Peyer's patch (tissue), 4 donors: Measurements from ENCODE around the gene SLC27A5. TPM values are rescaled to one million over a fixed set of nuclear protein-coding genes. Genes with fewer than 3 reads are reported as not detected.

Experiments
- DNase-seq, 3 donors: peaks; one replicate each; pipeline ENCODE4 v3.0.0-alpha.2; 2017 to 2019
- H3K27ac ChIP-seq, 4 donors: fragments of 200-600 bp; sonication (generic); one replicate each; pipeline ENCODE4 v1.5.1; 2016 to 2019
- H3K27me3 ChIP-seq, 2 donors: fragments of 200-600 bp; sonication (generic); one replicate each; pipeline ENCODE4 v1.5.1; 2019
- H3K36me3 ChIP-seq, 3 donors: fragments of 200-600 bp; sonication (generic); one replicate each; pipeline ENCODE4 v1.5.1; 2016 to 2019
- H3K4me1 ChIP-seq, 4 donors: fragments of 200-600 bp; sonication (generic); one replicate each; pipeline ENCODE4 v1.5.1; 2016 to 2019
- H3K4me3 ChIP-seq, 4 donors: fragments of 200-600 bp; sonication (generic); 1 replicate in 3 of 4; 2 replicates in 1 of 4; pipeline ENCODE4 v1.5.1; 2016 to 2019; ENCODE audit warnings: mild to moderate bottlenecking in 1 of 4
- H3K9me3 ChIP-seq, 4 donors: fragments of 200-600 bp; sonication (generic); one replicate each; pipeline ENCODE4 v1.5.1; 2016 to 2019; ENCODE audit warnings: mild to moderate bottlenecking in 1 of 4
- POLR2A ChIP-seq, 2 donors: fragments of 450-650 bp; IDR thresholded peaks; one replicate each; pipeline ENCODE4 v1.5.1; 2017; ENCODE audit warnings: antibody characterized with exemption in 2 of 2, mild to moderate bottlenecking in 2 of 2, moderate library complexity in 2 of 2
- total RNA-seq, 4 donors: library from RNA; depleted of rRNA; stranded (reverse); fragments of >200 nt; gene quantifications; one replicate each; pipeline ENCODE4 v1.1.0, GENCODE V29; 2016
- TF ChIP-seq, protein P1 (sequence below), 6 experiments: fragments of 450-650 bp in 4 of 6; fragments of 200-600 bp in 2 of 6; sonication (generic) in 1 of 6; IDR thresholded peaks; one replicate each; pipeline ENCODE4 v1.5.1; 2017 to 2019; ENCODE audit warnings: antibody characterized with exemption in 6 of 6, mild to moderate bottlenecking in 3 of 6, moderate library complexity in 1 of 6

The SLC27A5 gene, protein sequence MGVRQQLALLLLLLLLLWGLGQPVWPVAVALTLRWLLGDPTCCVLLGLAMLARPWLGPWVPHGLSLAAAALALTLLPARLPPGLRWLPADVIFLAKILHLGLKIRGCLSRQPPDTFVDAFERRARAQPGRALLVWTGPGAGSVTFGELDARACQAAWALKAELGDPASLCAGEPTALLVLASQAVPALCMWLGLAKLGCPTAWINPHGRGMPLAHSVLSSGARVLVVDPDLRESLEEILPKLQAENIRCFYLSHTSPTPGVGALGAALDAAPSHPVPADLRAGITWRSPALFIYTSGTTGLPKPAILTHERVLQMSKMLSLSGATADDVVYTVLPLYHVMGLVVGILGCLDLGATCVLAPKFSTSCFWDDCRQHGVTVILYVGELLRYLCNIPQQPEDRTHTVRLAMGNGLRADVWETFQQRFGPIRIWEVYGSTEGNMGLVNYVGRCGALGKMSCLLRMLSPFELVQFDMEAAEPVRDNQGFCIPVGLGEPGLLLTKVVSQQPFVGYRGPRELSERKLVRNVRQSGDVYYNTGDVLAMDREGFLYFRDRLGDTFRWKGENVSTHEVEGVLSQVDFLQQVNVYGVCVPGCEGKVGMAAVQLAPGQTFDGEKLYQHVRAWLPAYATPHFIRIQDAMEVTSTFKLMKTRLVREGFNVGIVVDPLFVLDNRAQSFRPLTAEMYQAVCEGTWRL
- 1 to 10 TPM in 3 of 4 donors, under 1 TPM in 1; 0.88 to 6.3 (median 2.3) TPM for total RNA-seq

DNA sequence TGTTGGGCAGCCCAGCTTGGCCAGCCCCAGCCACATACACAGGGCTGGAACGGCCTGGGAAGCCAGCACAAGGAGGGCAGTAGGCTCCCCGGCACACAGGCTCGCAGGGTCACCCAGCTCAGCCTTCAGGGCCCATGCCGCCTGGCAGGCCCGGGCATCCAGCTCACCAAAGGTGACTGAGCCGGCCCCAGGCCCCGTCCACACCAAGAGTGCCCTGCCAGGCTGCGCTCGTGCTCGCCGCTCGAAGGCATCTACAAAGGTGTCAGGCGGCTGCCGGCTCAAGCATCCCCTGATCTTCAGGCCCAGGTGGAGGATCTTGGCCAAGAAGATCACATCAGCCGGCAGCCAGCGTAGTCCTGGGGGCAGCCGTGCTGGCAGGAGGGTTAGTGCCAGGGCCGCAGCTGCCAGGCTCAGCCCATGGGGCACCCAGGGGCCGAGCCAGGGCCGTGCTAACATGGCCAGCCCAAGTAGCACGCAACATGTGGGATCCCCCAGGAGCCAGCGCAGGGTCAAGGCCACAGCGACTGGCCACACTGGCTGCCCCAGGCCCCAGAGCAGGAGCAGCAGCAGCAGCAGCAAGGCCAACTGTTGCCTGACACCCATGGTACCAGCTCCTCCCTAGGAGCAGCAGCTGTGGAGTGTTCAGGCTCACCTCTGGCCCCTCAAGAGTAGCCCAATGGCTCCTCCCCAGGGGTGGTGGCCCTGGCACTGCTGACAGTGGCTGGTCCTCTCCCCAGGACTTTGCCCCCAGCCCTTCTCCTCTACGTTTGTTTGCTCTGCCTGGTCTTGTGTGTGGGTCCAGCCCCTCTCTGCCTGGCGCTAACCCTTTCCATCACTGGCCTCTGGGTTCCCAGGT, at the start of gene SLC27A5:
TSS of gene SLC27A5 (minus strand) at position 640 of the 856 bp plus-strand sequence. CDS start at position 603, 37 bp downstream.
- Histone ChIP-seq H3K4me1 (peaks cover 0 to 25% (median 0%) of the 10 kb centered on the region in 4 donors), H3K27ac (peak within 1 kb of the TSS in 1 of 4 donors; percentile 65), H3K4me3 (no peak within 1 kb of the TSS), H3K9me3 (no peaks in the 10 kb centered on the region), H3K36me3 (peaks cover 0 to 10% (median 0%) of the 10 kb centered on the region in 3 donors), H3K27me3 (no peaks in the 10 kb centered on the region)
- DNase-seq: peak in 2 of 3 donors; percentile 65 to 70
- no peak for TF ChIP-seq POLR2A (IDR thresholded peaks at IDR 0.05)
- TF ChIP-seq, protein P1, sequence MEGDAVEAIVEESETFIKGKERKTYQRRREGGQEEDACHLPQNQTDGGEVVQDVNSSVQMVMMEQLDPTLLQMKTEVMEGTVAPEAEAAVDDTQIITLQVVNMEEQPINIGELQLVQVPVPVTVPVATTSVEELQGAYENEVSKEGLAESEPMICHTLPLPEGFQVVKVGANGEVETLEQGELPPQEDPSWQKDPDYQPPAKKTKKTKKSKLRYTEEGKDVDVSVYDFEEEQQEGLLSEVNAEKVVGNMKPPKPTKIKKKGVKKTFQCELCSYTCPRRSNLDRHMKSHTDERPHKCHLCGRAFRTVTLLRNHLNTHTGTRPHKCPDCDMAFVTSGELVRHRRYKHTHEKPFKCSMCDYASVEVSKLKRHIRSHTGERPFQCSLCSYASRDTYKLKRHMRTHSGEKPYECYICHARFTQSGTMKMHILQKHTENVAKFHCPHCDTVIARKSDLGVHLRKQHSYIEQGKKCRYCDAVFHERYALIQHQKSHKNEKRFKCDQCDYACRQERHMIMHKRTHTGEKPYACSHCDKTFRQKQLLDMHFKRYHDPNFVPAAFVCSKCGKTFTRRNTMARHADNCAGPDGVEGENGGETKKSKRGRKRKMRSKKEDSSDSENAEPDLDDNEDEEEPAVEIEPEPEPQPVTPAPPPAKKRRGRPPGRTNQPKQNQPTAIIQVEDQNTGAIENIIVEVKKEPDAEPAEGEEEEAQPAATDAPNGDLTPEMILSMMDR (IDR thresholded peaks at IDR 0.05): no peak

DNA sequence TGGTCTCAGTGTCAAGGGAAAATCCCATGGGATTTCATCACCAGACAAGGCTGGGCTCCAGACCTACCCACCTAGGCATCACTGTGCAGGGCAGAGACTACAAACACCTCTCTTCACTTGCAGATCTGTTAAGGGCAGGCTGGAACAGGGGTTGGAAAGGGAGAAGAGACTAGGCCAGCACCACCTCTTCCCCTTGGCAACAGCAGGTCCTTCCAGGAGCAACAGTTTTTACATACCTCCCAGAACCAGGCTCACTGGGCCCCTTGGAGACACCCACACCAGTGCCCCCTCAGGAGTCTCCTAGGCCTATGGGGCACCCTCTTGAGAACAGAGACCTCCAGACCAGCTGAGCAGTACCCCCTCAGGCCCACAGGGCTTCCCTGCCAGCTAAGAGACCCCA, 49.1 kb upstream of the SLC27A5 start:
- Histone ChIP-seq H3K27ac (no peak overlapping the region), H3K4me3 (no peak overlapping the region), H3K27me3 (no peaks in the 10 kb centered on the region), H3K36me3 (peaks cover 0 to 12% (median 0%) of the 10 kb centered on the region in 3 donors), H3K4me1 (peaks cover 4 to 53% (median 32%) of the 10 kb centered on the region in 4 donors), H3K9me3 (no peaks in the 10 kb centered on the region)
- no peak for TF ChIP-seq POLR2A (IDR thresholded peaks at IDR 0.05)
- TF ChIP-seq, protein P1 (IDR thresholded peaks at IDR 0.05): no peak
- DNase-seq: no peak

DNA sequence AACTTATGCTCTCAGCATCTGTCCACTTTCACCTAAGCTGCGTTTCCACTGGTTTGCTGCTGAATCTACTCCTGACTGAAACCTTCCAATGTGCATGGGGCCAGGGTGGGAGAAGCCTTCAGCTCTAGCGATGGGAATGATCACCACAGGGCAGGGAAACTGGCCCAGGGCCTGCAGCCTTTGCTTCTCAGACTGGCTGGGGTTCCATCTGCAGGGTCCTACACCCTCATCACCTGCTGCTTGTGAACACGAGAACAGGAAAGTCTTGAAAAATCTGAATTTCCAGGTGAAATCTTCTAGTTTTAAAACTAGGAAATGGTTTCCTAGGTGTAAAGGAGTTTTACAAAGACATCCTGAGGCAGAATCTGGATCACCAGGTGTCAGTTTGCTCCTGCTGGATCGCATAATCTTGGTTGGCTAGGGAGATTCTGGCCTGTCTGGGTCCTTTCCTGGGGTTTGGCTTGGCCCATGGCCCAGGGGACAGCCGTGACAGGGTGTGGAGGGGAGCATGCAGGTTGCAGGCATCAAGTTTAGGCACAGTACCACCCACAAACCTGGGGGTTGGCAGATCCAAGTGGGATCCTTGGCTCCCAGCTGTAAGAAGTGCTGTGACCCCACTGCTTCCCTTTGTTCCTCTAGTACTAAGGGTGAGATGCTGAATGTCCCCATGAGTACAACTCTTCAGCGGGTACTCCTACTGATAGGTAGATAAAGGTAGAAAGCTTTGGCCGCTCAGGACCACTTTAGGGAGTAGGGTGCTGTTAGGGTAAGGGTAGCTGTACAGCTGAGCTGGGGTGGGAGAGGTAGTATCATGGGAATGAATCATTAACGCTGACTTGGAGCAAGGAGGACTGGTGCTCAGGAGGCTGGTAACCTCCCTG, 48.5 kb upstream of the SLC27A5 start:
- no peak for DNase-seq
- no peaks in the 10 kb centered on the region for H3K9me3 ChIP-seq
- H3K4me1 ChIP-seq: peaks cover 4 to 60% (median 35%) of the 10 kb centered on the region in 4 donors
- TF ChIP-seq, protein P1 (IDR thresholded peaks at IDR 0.05): no peak
- TF ChIP-seq POLR2A (IDR thresholded peaks at IDR 0.05): no peak
- peak overlapping the region; percentile 93 to 100 (median 99) for H3K27ac ChIP-seq
- peak overlapping the region in 2 of 4 donors; percentile 80 to 84 for H3K4me3 ChIP-seq
- no peaks in the 10 kb centered on the region for H3K27me3 ChIP-seq
- H3K36me3 ChIP-seq: peaks cover 0 to 16% (median 0%) of the 10 kb centered on the region in 3 donors

DNA sequence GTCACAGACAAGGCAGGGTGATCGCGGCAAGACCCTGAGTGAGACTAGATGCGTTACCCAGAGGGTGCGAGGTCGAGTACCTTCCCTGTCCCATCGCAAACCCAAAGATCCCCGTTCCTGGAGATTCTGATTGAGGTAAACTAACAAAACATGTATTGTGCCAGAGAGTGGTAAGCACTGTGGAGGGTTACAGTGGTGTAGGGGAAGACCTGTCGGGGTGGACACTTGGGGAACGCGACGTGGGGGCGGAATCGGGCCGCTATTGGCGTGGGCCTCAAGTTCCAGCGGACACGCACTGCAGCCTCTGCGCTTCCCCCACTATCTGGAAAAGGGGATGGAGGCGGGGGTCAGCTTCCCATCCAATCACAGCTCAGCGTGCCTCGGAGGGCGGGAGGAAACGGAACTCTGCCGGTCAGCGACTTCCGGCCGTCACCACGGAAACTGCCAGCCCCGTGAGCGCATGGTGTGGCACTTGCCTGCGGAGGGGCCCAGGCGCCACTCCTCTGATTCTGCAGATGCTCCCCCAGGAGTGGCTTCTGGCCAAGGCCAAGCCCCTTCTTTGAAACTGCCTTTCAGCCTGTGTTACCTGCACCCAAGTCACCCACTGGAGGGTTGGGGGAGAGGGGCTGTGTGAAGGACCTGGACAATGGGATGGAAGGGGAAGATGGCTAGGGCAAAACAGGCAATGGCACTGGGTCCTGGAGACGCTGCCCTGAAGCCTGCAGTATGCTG, 47.6 kb upstream of the SLC27A5 start:
- peaks cover 4 to 61% (median 36%) of the 10 kb centered on the region in 4 donors for H3K4me1 ChIP-seq
- peak overlapping the region; percentile 93 to 100 (median 99) for H3K27ac ChIP-seq
- peaks cover 0 to 16% (median 0%) of the 10 kb centered on the region in 3 donors for H3K36me3 ChIP-seq
- peak; percentile 79 to 93 (median 89) for DNase-seq
- H3K27me3 ChIP-seq: no peaks in the 10 kb centered on the region
- no peaks in the 10 kb centered on the region for H3K9me3 ChIP-seq
- TF ChIP-seq, protein P1 (IDR thresholded peaks at IDR 0.05): no peak
- TF ChIP-seq POLR2A (IDR thresholded peaks at IDR 0.05): peak; percentile 48 to 61
- peak overlapping the region; percentile 58 to 84 (median 76) for H3K4me3 ChIP-seq
